Sigmoid colon (tissue), 3 donors: ENCODE measurements around the gene NKIRAS2.
"Not testable (repeated sequence)": the region's sequence is repeated elsewhere in the genome, so short reads cannot be mapped to it uniquely, and the experiment has no call there.

Source experiments
- CTCF ChIP-seq, 4 experiments: fragments of 450-650 bp in 3 of 4; fragments of 200-600 bp in 1 of 4; IDR thresholded peaks; one replicate each; pipeline ENCODE4 v1.5.1; 2016 to 2019; ENCODE audit warnings: antibody characterized with exemption in 4 of 4, mild to moderate bottlenecking in 3 of 4, moderate library complexity in 2 of 4
- POLR2A ChIP-seq, 2 donors: fragments of 450-650 bp; IDR thresholded peaks; one replicate each; pipeline ENCODE4 v1.6.1; 2016; ENCODE audit warnings: antibody characterized with exemption in 2 of 2, mild to moderate bottlenecking in 2 of 2, moderate library complexity in 2 of 2

GRCh38 chr17:42013740-42014139, 6.2 kb upstream of the NKIRAS2 start:
- not testable (repeated sequence) for TF ChIP-seq CTCF, POLR2A (IDR thresholded peaks at IDR 0.05)
